Osteoblast (primary cell): ENCODE measurements around the gene ZNF148. TPM values are rescaled to one million over a fixed set of nuclear protein-coding genes. Genes with fewer than 3 reads are reported as not detected.

Experiments
- DNase-seq: peaks from one replicate; pipeline ENCODE4 v3.0.0; 2011; ENCODE audit warnings: low spot score, mixed read lengths; ENCODE audit not compliant: insufficient read length; ENCODE audit errors: missing footprints
- H2AFZ ChIP-seq: 2 replicates; pipeline ENCODE4 v1.6.0; 2011; ENCODE audit warnings: mild to moderate bottlenecking, low read length
- H3K27ac ChIP-seq: 2 replicates; pipeline ENCODE4 v1.5.1; 2011; ENCODE audit warnings: mild to moderate bottlenecking, low read depth, low read length, moderate library complexity
- H3K27me3 ChIP-seq: 2 replicates; pipeline ENCODE4 v1.6.0; 2012; ENCODE audit warnings: mild to moderate bottlenecking, control low read depth, inconsistent platforms, low read length, moderate library complexity; ENCODE audit not compliant: insufficient read depth
- H3K36me3 ChIP-seq: 2 replicates; pipeline ENCODE4 v1.5.1; 2011; ENCODE audit warnings: mild to moderate bottlenecking, low read length, control low read depth, moderate library complexity; ENCODE audit not compliant: insufficient read depth
- H3K4me1 ChIP-seq: 2 replicates; pipeline ENCODE4 v1.5.1; 2011; ENCODE audit warnings: mild to moderate bottlenecking, low read length, control low read depth, moderate library complexity; ENCODE audit not compliant: insufficient read depth
- H3K4me2 ChIP-seq: 2 replicates; pipeline ENCODE4 v1.6.0; 2011; ENCODE audit warnings: mild to moderate bottlenecking, low read length; ENCODE audit not compliant: insufficient read depth
- H3K4me3 ChIP-seq: fragments of 200-600 bp; sonication (generic); 3 replicates; pipeline ENCODE4 v1.5.1; 2012; ENCODE audit warnings: mild to moderate bottlenecking, low read length, inconsistent platforms; ENCODE audit not compliant: insufficient read depth
- H3K79me2 ChIP-seq: 2 replicates; pipeline ENCODE4 v1.6.0; 2012; ENCODE audit warnings: mild to moderate bottlenecking, low read length, control low read depth, inconsistent platforms; ENCODE audit not compliant: insufficient read depth
- H3K9me3 ChIP-seq: 2 replicates; pipeline ENCODE4 v1.5.1; 2011; ENCODE audit warnings: low read depth, low read length, control low read depth
- H4K20me1 ChIP-seq: 2 replicates; pipeline ENCODE4 v1.6.0; 2012; ENCODE audit warnings: mild to moderate bottlenecking, low read length, control low read depth; ENCODE audit not compliant: insufficient read depth
- total RNA-seq: library from RNA; depleted of rRNA; stranded (reverse); fragments of >200 nt; gene quantifications from 2 replicates; pipeline ENCODE4 v1.2.3, GENCODE V29; 2012
- TF ChIP-seq, protein P1 (sequence below): IDR thresholded peaks from 2 replicates; pipeline ENCODE4 v1.5.1; 2011; ENCODE audit warnings: mild to moderate bottlenecking, low read depth, low read length, moderate library complexity; ENCODE audit errors: extremely low read depth

The ZNF148 gene
- total RNA-seq, 1 donor, result 38.4 TPM

DNA sequence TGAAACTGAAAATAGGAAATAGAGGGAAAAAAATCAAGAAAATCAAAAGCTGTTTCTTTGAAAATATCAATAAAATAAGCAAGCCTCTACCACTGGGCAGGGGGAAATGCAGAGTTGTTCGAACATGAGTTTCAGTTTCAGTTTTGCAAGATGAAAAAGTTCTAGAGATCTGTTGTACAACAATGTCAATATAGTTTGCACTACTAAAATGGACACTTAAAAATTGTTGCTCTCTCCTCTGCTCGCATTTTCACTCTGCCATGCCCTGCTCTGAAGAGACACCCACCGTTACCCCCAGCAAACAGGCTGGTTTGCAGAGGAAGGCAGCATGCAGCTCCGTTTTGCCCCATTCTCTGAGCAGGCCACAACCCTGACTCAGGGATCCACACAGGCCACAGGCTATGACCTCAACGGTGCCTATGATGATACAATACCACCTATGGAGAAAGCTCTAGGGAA is 64.5 kb downstream of the ZNF148 start:
- peak overlapping the region; percentile 46 for H3K4me2 ChIP-seq
- H3K27ac ChIP-seq, result no peak overlapping the region
- TF ChIP-seq, protein P1, sequence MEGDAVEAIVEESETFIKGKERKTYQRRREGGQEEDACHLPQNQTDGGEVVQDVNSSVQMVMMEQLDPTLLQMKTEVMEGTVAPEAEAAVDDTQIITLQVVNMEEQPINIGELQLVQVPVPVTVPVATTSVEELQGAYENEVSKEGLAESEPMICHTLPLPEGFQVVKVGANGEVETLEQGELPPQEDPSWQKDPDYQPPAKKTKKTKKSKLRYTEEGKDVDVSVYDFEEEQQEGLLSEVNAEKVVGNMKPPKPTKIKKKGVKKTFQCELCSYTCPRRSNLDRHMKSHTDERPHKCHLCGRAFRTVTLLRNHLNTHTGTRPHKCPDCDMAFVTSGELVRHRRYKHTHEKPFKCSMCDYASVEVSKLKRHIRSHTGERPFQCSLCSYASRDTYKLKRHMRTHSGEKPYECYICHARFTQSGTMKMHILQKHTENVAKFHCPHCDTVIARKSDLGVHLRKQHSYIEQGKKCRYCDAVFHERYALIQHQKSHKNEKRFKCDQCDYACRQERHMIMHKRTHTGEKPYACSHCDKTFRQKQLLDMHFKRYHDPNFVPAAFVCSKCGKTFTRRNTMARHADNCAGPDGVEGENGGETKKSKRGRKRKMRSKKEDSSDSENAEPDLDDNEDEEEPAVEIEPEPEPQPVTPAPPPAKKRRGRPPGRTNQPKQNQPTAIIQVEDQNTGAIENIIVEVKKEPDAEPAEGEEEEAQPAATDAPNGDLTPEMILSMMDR, result no peak
- H3K9me3 ChIP-seq, result peaks cover 2% of the 10 kb centered on the region
- H4K20me1 ChIP-seq, result no peaks in the 10 kb centered on the region
- no peak overlapping the region for H2AFZ ChIP-seq
- no peaks in the 10 kb centered on the region for H3K27me3 ChIP-seq
- DNase-seq, result peak; percentile 49
- H3K36me3 ChIP-seq, result peaks cover 21% of the 10 kb centered on the region
- H3K4me3 ChIP-seq, result peak overlapping the region; percentile 23
- no peaks in the 10 kb centered on the region for H3K4me1 ChIP-seq
- peaks cover 72% of the 10 kb centered on the region for H3K79me2 ChIP-seq

DNA sequence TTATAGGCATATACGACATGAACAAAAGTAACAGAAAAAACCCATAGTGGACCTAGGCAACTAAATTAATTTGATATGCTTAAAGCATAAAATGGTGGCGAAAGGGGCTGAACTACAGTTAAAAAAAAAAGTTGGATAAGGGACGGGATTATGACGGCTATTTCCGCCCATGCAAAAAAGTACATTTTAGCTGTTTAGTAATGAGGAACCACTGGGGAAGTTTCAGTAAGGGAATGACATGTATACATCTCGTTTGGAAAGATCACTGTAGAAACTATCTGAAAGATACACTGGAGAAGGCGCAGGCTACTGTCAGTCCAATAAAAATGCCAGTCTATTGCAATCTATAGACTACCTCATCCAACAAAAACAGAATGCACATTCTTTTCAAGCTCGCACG is 65.6 kb downstream of the ZNF148 start:
- no peak for DNase-seq
- H4K20me1 ChIP-seq, result peaks cover 5% of the 10 kb centered on the region
- no peaks in the 10 kb centered on the region for H3K4me1 ChIP-seq
- TF ChIP-seq, protein P1, result no peak
- H3K36me3 ChIP-seq, result peaks cover 21% of the 10 kb centered on the region
- no peak overlapping the region for H3K27ac ChIP-seq
- H3K79me2 ChIP-seq, result peaks cover 80% of the 10 kb centered on the region
- H2AFZ ChIP-seq, result no peak overlapping the region
- H3K4me2 ChIP-seq, result no peak overlapping the region
- H3K4me3 ChIP-seq, result no peak overlapping the region
- peaks cover 2% of the 10 kb centered on the region for H3K9me3 ChIP-seq
- no peaks in the 10 kb centered on the region for H3K27me3 ChIP-seq

DNA sequence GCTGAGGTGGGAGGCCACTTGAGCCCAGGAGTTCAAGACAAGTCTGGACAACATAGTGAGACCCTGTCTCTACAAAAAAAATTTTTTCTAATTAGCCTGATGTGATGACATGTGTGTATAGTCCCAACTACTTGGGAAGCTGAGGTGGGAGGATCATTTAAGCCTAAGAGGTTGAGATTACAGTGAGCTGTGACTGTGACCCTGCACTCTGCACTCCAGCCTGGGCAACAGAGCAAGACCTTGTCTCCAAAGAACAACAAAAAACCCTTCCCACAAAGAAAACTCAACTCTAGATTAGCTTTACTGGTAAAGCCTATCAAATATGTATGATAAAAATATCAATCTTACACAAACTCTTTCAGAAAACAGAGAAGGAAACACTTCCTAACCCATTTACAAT is 68.5 kb downstream of the ZNF148 start:
- DNase-seq, result no peak
- no peaks in the 10 kb centered on the region for H3K27me3 ChIP-seq
- no peak overlapping the region for H3K4me2 ChIP-seq
- H3K4me3 ChIP-seq, result no peak overlapping the region
- peaks cover 15% of the 10 kb centered on the region for H4K20me1 ChIP-seq
- H3K36me3 ChIP-seq, result peaks cover 7% of the 10 kb centered on the region
- H3K79me2 ChIP-seq, result peaks cover 90% of the 10 kb centered on the region
- peaks cover 6% of the 10 kb centered on the region for H3K4me1 ChIP-seq
- no peak overlapping the region for H2AFZ ChIP-seq
- no peak overlapping the region for H3K27ac ChIP-seq
- TF ChIP-seq, protein P1, result no peak
- H3K9me3 ChIP-seq, result no peaks in the 10 kb centered on the region

DNA sequence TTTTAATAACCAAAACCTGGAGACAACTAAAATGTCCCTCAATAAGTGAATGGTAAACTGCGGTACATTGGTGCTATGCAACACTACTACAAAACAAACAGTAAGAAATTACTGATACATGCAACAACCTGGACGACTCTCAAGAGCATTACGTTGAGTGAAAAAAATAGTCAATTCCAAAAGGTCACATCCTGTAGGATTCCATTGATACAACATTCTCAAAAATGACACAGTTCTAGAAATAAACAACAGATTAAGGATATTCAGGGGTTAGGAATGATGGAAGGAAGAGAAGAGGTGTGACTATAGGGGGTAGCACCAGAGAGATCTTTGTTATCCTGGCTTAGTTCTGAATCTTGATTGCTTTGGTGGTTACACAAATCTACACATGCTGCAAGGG is 72.2 kb downstream of the ZNF148 start:
- Histone ChIP-seq H3K36me3 (no peaks in the 10 kb centered on the region), H3K27ac (peak overlapping the region; percentile 32), H3K4me1 (peaks cover 23% of the 10 kb centered on the region), H3K79me2 (peaks cover 84% of the 10 kb centered on the region), H3K9me3 (no peaks in the 10 kb centered on the region), H4K20me1 (peaks cover 21% of the 10 kb centered on the region), H2AFZ (no peak overlapping the region), H3K27me3 (no peaks in the 10 kb centered on the region), H3K4me2 (no peak overlapping the region), H3K4me3 (no peak overlapping the region)
- TF ChIP-seq, protein P1, result no peak
- DNase-seq, result no peak
